OCI-LY1 (cell line): Measurements from ENCODE around the gene MRPL40.

Experiments
- H2AFZ ChIP-seq: fragments of 200-600 bp; sonication (generic), shearing (Covaris generic); 2 replicates; pipeline ENCODE4 v1.6.0; 2014; ENCODE audit warnings: antibody characterized with exemption, mild to moderate bottlenecking, low read length
- H3F3A ChIP-seq: fragments of 200-600 bp; sonication (generic), shearing (Covaris generic); 2 replicates; pipeline ENCODE4 v1.6.0; 2014; ENCODE audit warnings: mild to moderate bottlenecking, antibody characterized with exemption, low read length, moderate library complexity; ENCODE audit not compliant: insufficient read depth
- H3K27ac ChIP-seq: fragments of 200-600 bp; sonication (generic); 2 replicates; pipeline ENCODE4 v1.5.1; 2014; ENCODE audit warnings: low read length, mixed run types, mild to moderate bottlenecking, low read depth; ENCODE audit not compliant: poor library complexity, severe bottlenecking
- H3K27me3 ChIP-seq: fragments of 200-600 bp; sonication (generic); 2 replicates; pipeline ENCODE4 v1.6.0; 2014; ENCODE audit warnings: antibody characterized with exemption, mild to moderate bottlenecking, low read length, moderate library complexity; ENCODE audit not compliant: insufficient read depth
- H3K36me3 ChIP-seq: fragments of 200-600 bp; sonication (generic); 2 replicates; pipeline ENCODE4 v1.6.1; 2014; ENCODE audit warnings: mild to moderate bottlenecking, antibody characterized with exemption, low read length, moderate library complexity, mixed read lengths; ENCODE audit not compliant: insufficient read depth
- H3K4me1 ChIP-seq: fragments of 200-600 bp; sonication (generic); 2 replicates; pipeline ENCODE4 v1.5.1; 2014; ENCODE audit warnings: mild to moderate bottlenecking, low read length, moderate library complexity; ENCODE audit not compliant: insufficient read depth, severe bottlenecking
- H3K4me2 ChIP-seq: fragments of 200-600 bp; sonication (generic), shearing (Covaris generic); 2 replicates; pipeline ENCODE4 v1.6.1; 2014; ENCODE audit warnings: low read length
- H3K4me3 ChIP-seq: fragments of 200-600 bp; sonication (generic); 2 replicates; pipeline ENCODE4 v1.5.1; 2014; ENCODE audit warnings: low read length, low read depth, mild to moderate bottlenecking, mixed read lengths; ENCODE audit not compliant: poor library complexity, severe bottlenecking
- H3K79me2 ChIP-seq: fragments of 200-600 bp; shearing (Covaris generic); 2 replicates; pipeline ENCODE4 v1.6.1; 2016; ENCODE audit warnings: mixed run types, low read length, mixed read lengths; ENCODE audit not compliant: insufficient read depth
- H3K9ac ChIP-seq: fragments of 200-600 bp; sonication (generic), shearing (Covaris generic); 2 replicates; pipeline ENCODE4 v1.6.1; 2014; ENCODE audit warnings: mild to moderate bottlenecking, low read length, mixed read lengths
- H3K9me2 ChIP-seq: fragments of 200-600 bp; sonication (generic), shearing (Covaris generic); 2 replicates; pipeline ENCODE4 v1.6.1; 2014; ENCODE audit warnings: low read depth, mild to moderate bottlenecking, low read length, mixed read lengths
- H3K9me3 ChIP-seq: fragments of 200-600 bp; shearing (Covaris generic); 2 replicates; pipeline ENCODE4 v1.6.1; 2014; ENCODE audit warnings: low read length, mixed read lengths
- H4K20me1 ChIP-seq: fragments of 200-600 bp; sonication (generic), shearing (Covaris generic); 2 replicates; pipeline ENCODE4 v1.6.0; 2016; ENCODE audit warnings: mild to moderate bottlenecking, low read length; ENCODE audit not compliant: insufficient read depth
- CTCF ChIP-seq: fragments of 200-600 bp; sonication (generic), shearing (Covaris generic); IDR thresholded peaks from 2 replicates; pipeline ENCODE4 v1.5.1; 2017; ENCODE audit warnings: mild to moderate bottlenecking, antibody characterized with exemption, low read length, moderate library complexity, mixed read lengths
- EZH2 ChIP-seq: fragments of 200-600 bp; sonication (generic), shearing (Covaris generic); IDR thresholded peaks from 2 replicates; pipeline ENCODE4 v1.8.0; 2017; ENCODE audit warnings: borderline replicate concordance, mixed run types, mild to moderate bottlenecking, antibody characterized with exemption, low read length, moderate library complexity, mixed read lengths

The MRPL40 gene

DNA sequence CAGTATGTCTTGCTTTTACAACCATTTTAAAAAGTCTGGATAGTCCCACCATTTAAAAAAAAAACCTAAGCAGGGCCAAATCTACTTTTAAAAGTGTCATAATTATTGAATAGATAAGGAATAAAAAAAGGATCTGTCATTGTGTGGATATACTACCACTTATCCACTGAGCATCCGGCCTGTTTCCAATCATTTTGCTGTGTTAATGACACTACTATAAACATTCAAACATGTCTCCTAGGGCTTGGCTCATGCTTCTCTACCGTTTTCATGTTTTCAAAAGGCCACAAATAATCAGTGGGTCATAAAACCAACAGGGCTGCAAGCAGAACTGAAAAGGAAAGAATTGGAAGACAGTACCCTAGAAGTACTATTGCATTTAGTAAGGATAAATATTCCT, 27.7 kb downstream of the MRPL40 start:
- Histone ChIP-seq H3K36me3 (peaks cover 90% of the 10 kb centered on the region), H3K9me3 (no peaks in the 10 kb centered on the region), H4K20me1 (no peaks in the 10 kb centered on the region), H3K27me3 (no peaks in the 10 kb centered on the region), H3K4me2 (no peak overlapping the region), H3F3A (no peaks in the 10 kb centered on the region), H3K4me1 (no peaks in the 10 kb centered on the region), H2AFZ (no peak overlapping the region), H3K4me3 (no peak overlapping the region), H3K9me2 (no peaks in the 10 kb centered on the region), H3K9ac (no peak overlapping the region), H3K27ac (no peak overlapping the region), H3K79me2 (no peaks in the 10 kb centered on the region)
- no peak for TF ChIP-seq EZH2
- no peak for TF ChIP-seq CTCF

DNA sequence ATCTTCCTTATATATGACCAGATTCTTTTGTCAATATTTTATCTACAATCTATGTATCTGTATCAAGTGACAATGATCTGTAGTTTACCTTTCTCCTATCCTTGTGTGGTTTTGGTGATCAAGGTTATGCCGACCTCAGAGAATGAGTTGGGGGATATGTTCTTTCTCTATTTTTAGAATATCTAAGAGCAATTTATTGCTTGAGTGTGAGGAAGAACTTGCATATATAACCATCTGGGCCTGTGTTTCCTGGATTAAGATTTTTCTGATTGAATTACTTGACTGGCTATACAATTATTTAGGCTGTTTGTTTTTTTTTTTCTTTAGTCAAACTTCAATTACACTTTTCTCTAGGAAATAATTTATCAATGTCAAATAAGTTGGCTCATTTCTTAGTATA, 29.2 kb downstream of the MRPL40 start:
- no peak overlapping the region for H3K27ac ChIP-seq
- H3K9me3 ChIP-seq, result no peaks in the 10 kb centered on the region
- H3K4me2 ChIP-seq, result no peak overlapping the region
- H3K4me1 ChIP-seq, result no peaks in the 10 kb centered on the region
- no peak overlapping the region for H3K4me3 ChIP-seq
- H4K20me1 ChIP-seq, result no peaks in the 10 kb centered on the region
- no peak overlapping the region for H3K9ac ChIP-seq
- TF ChIP-seq EZH2 (no peak), CTCF (no peak)
- no peaks in the 10 kb centered on the region for H3K9me2 ChIP-seq
- H2AFZ ChIP-seq, result no peak overlapping the region
- no peaks in the 10 kb centered on the region for H3F3A ChIP-seq
- H3K36me3 ChIP-seq, result peaks cover 90% of the 10 kb centered on the region
- no peaks in the 10 kb centered on the region for H3K79me2 ChIP-seq
- H3K27me3 ChIP-seq, result no peaks in the 10 kb centered on the region

DNA sequence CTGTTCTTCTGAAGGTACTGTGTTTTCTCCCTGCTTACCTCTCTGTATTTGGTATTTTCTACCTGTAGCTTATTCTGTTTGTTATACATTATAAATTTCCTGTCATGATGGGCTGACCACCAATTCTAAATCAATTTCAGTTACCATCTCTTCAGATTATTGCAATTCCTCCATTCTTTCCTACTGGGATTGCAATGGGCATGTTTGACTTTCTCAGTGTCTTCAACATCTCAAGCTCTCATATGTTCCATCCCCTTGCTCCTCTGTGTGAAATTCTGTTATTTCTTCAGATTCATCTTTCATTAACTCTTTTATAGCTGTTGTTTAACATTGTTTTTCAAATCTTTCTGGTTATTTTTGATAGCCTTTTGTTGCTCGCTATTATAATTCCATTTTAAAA, 30.7 kb downstream of the MRPL40 start:
- H3K4me2 ChIP-seq, result no peak overlapping the region

More for the DNA sequence above, 30.7 kb downstream of the MRPL40 start:
- Histone ChIP-seq H3K9me3 (no peaks in the 10 kb centered on the region), H3F3A (no peaks in the 10 kb centered on the region), H3K9me2 (no peaks in the 10 kb centered on the region), H3K4me1 (no peaks in the 10 kb centered on the region), H3K27me3 (no peaks in the 10 kb centered on the region), H4K20me1 (no peaks in the 10 kb centered on the region), H3K79me2 (no peaks in the 10 kb centered on the region), H2AFZ (no peak overlapping the region), H3K27ac (no peak overlapping the region), H3K4me3 (no peak overlapping the region), H3K36me3 (peaks cover 90% of the 10 kb centered on the region), H3K9ac (no peak overlapping the region)
- no peak for TF ChIP-seq CTCF
- no peak for TF ChIP-seq EZH2
